Tibial nerve (tissue), 4 donors: ENCODE measurements around the gene PUM1.

Experiments used
- CTCF ChIP-seq, 5 experiments: fragments of 200-600 bp in 3 of 5; fragments of 450-650 bp in 2 of 5; sonication (generic) in 3 of 5; IDR thresholded peaks; one replicate each; pipeline ENCODE4 v1.5.1; 2016 to 2019; ENCODE audit warnings: antibody characterized with exemption in 5 of 5, mild to moderate bottlenecking in 3 of 5, moderate library complexity in 2 of 5
- EP300 ChIP-seq, 2 donors: sonication (generic); formaldehyde crosslinking; IDR thresholded peaks; one replicate each; pipeline ENCODE4 v1.6.1; 2017; ENCODE audit warnings: antibody characterized with exemption in 2 of 2, mild to moderate bottlenecking in 1 of 2

DNA sequence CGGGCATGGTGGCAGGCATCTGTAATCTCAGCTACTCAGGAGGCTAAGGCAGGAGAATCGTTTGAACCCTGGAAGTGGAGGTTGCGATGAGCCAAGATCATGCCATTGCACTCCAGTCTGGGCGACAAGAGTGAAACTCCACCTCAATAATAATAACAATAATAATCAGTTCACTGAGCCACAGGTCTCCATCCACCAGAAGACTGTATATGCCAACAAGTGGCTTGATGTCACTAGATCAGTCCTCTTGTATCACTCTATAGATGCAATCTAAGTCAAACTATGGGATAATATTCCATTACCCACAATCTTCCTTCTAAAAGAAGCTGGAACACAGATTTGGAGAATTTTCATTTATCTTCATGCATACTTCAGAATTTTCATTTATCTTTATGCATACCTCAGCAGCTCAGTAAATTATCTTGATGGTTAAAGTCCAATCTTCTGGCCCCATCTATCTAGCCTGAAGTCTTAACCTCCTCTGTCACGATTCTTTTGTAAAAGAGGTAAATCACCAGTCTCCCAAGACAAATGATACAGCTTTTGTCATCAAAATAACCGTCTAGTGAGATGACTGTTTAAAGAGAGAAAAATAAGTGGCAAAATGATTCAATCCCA is 61.8 kb downstream of the PUM1 start:
- no peak for TF ChIP-seq CTCF (IDR thresholded peaks at IDR 0.05)
- no peak for TF ChIP-seq EP300 (IDR thresholded peaks at IDR 0.05)
